NCI-H748 (cell line): Measurements from ENCODE around the gene GRK5.
"Not testable (repeated sequence)": the region's sequence is repeated elsewhere in the genome, so short reads cannot be mapped to it uniquely, and the experiment has no call there.

ENCODE experiments used
- DNase-seq: peaks from one replicate; lab custom pipeline; 2025; ENCODE audit not compliant: unreplicated experiment; lab: John Stamatoyannopoulos, UW

The GRK5 gene

GRCh38 chr10:119248184-119248583 is 40.8 kb downstream of the GRK5 start:
- DNase-seq, result no peak

DNA sequence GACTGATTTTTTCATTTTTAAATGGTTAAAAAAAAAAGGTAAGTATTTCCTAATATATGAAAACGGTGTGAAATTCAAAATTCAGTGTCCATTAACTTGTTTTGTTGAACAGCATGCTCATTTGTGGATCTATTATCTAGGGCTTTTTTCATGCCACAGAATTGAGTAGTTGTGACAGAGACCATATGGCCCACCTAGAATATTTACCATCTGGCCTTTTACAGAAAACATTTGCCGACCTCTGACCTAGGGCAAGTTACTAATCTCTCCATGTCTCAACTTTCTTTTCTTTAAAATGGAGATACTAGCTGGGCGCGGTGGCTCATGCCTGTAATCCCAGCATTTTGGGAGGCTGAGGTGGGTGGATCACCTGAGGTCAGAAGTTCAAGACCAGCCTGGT is 41.3 kb downstream of the GRK5 start:
- DNase-seq, result no peak

GRCh38 chr10:119250641-119251314 is 43.4 kb downstream of the GRK5 start:
- no peak for DNase-seq

GRCh38 chr10:119251315-119251708 is 43.9 kb downstream of the GRK5 start:
- no peak for DNase-seq

GRCh38 chr10:119252051-119252465 is 44.7 kb downstream of the GRK5 start:
- no peak for DNase-seq

DNA sequence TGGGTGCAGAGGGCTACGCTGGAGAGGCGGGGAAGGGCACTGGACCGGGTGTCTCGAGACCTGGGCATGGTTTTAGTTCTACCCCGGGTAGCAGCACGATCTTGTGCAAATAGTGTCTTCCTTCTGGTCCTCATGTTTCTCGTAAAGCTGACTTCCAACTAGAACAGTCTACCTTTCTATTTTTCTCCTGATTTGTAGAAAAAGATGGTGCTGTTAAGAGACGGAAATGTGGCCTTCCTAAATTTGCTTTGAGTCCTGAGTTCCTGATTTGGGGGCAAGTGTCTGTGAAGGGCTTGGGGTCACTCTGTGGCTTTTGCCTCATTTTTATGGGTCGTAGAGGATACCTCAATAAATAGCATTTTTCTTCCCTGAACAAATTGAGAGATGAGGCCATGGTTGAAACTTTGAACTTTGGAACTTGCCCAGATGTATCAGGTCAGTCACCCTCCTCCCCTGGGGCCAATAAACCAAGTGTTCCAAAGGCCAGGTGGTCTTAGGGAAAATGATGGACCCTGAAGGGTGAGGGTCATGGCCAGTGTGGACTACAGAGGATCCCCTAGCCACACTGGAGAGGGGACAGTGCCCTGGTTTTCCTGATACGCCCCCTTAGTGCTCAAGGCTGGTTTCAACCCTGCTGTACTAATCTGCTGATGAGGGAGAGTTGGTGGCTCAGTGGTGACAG is 45.2 kb downstream of the GRK5 start:
- DNase-seq, result no peak

DNA sequence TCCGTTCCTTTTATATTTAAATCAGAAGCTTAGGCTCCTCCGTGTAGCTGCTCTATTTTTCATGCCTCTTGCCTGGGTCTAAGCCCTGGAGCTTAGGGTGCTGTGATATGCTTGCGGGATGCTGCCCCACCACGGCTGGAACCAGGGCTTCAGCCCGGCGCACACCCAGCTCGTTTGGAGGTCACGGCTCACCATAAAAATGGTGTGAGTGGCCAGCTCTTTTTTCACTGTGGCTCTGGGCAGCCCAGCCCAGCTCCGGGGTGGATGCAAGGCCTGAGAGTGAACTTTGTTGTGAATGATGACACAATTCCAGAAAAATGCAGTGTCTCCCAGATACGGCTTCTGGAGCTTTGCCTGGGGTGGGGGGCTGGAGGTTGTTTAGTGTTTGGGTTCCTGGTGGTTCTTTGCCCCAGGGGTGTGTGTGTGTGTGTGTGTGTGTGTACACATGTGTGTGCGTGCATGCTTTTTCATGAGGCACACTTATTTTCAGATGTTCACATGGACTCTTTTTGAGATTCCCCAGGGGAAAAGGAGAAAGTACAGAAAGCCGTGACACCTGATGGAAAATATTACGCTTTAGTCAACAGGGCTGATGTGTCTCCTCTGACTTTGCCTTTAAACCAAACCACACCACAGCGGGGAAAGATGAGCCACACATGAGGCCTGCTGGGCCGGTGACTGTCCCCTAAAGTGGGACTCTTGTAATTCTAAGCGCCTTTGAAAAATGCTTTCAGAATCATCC is 46.2 kb downstream of the GRK5 start:
- no peak for DNase-seq

DNA sequence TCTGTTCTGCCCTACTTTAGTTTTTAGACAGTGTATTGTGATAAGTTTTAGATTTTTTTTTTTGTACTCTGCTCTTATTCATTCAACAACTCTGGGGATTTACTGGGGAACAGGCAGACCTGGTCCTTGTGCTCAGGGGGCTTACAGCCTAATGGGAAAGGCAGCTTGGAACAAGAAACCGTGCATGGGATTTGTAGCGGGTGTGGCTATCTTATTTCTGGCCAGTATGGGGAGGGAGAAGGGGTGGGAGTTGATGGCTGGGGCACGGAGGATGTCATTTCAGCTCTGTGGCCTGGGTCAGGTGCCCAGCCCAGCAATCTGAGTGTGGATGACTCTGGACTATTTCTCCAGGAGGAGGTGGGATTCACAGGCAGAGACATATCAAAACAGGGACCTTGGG is 47.0 kb downstream of the GRK5 start:
- no peak for DNase-seq

DNA sequence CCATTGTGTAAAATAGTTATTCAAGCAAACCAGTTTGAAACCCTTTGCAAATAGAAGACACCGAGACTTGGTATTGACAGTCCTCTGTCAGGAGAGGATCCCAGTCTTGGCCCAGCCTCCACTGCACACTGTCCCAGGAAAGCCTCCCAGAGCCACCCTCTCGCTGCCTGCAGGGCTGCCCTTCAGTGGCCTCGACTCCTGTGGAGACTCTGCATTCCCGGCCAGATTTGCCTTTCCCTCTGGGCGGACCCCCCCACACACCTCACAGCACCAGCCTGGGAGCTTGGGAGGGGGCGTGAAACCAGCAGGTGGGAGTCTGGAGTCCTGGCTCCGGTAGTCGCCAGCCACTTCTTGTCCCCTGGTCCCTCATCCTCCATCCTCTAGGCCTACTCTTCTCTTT is 48.7 kb downstream of the GRK5 start:
- no peak for DNase-seq

GRCh38 chr10:119256897-119257296 is 49.5 kb downstream of the GRK5 start:
- no peak for DNase-seq

GRCh38 chr10:119257899-119258419 is 50.6 kb downstream of the GRK5 start:
- DNase-seq, result no peak

- DNase-seq, result no peak
These were observed 52.0 kb downstream of the GRK5 start for GRCh38 chr10:119259345-119259744.

- DNase-seq, result not testable (repeated sequence)
These were observed 53.6 kb downstream of the GRK5 start for GRCh38 chr10:119261016-119261415.

DNA sequence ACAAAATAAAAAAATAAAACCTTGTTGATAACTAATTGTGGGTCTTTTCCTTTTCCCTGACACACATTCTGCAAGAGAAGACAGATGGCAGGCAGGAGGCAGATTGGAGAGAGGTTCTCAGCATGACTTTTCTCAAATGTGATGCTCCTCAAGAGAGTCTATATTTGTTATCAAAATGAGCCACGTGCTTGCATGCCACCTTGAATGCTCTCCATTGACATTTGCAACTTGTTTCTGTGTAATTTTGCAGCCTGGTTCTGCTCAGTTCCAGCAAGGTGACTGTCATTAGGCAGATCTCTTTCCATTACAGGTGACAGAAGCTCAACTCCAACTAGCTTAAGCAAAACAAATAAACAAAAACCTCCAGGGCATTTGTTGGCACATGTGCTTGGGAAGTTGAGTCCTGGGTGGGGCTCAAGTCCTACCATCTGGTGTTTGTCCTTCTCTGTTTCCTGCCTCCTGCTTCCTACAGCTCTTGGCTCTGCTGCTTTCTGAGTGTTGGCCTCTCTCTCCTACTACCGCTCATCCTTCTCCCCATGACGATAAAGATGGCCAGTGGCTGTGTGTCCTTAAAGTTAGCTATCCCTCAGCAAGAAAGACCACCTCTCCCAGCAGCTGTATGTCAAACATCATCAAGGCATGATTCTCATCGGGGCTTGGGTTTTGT is 56.7 kb downstream of the GRK5 start:
- peak; percentile 70 for DNase-seq

- DNase-seq, result no peak
These were observed 58.3 kb downstream of the GRK5 start for GRCh38 chr10:119265691-119266090.

DNA sequence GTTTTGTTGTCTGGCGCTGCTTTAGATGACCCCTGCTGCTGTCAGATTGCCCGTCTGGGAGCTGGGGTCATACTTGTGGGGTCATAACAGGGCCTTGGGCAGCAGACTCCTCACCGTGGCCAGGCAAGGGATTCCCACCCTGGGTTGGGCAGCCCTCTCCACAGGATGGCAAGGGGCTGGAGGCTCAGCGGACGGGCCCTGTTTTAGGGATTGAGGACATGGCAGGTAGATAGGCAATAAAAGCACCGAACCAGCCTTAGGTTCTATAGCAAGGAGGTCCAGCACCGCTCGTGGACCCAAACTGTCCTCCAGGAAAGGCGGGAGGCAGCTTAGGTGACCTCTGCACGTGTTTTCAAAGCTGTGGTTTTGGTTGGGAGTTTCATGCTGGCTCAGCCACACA is 60.0 kb downstream of the GRK5 start:
- DNase-seq, result no peak

DNA sequence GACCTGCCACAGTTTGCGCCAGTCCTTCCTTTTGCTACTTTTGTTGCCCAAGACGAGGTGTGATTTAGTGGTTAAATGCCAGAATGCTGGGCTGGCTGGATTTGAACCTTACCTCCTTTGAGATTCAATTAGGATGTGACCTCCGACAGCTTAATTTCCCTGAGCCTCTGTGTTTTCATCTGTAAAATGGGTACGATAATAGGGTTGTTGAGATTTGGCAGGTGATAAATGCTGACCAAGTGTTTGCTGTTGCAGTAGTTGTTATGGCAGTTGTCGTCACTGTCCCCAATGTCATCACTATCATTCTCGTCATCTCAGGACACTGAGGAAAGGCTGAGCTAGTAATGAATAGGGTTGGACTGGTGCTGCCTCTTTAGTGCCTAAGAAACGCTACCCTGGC is 61.1 kb downstream of the GRK5 start:
- no peak for DNase-seq

DNA sequence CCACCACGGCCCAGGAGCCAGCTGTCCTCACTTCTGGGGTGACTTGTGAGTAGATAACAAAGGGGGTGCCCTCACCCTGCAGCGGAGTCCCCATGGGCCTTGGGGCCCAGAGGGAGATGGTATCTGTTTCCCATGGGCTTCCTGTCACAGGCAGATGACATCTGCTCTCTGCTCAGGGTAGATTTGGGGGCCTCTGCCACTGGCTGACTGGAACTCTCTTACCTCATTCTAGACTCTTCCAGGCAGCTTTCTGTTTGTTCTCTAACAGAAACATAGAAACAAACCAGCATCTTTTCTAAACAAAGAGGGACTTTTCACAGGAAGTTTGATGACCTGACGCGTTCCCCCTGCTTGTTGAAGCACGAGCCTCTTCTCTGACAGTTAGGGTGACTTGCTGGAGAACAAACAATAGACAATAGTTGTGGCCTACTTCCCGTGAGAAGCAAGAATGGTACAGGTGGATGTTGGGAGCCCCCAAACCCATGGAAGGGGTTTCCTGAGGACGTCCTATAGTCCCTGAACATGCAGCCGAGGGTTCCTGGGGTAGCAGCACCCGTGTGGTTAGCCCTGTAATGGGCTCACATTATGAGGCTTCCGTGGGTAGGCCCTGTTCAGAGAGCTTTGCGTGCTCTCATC is 61.6 kb downstream of the GRK5 start:
- no peak for DNase-seq

- no peak for DNase-seq
These were observed 62.4 kb downstream of the GRK5 start for GRCh38 chr10:119269737-119270136.

- DNase-seq, result no peak
These were observed 63.5 kb downstream of the GRK5 start for GRCh38 chr10:119270762-119271366.
